SW480 (cell line): ENCODE data around the gene TFDP3.

ENCODE experiments used
- DNase-seq: peaks from one replicate; pipeline ENCODE4 v3.0.0-alpha.2; 2016; ENCODE audit warnings: low spot score

The TFDP3 gene

GRCh38 chrX:133218329-133218728 lies at the start of gene TFDP3:
TFDP3 (minus strand) TSS chrX:133218354; CDS start chrX:133218259, 95 bp downstream.
- DNase-seq, result no peak

- no peak for DNase-seq
These were observed 49.5 kb upstream of the TFDP3 start for GRCh38 chrX:133267621-133268020.

- DNase-seq, result no peak
These were observed 47.2 kb upstream of the TFDP3 start for GRCh38 chrX:133265331-133265730.

GRCh38 chrX:133258481-133258880 lies 40.3 kb upstream of the TFDP3 start:
- DNase-seq, result no peak

- DNase-seq, result peak; percentile 81
These were observed 36.5 kb upstream of the TFDP3 start for GRCh38 chrX:133254666-133255065.

GRCh38 chrX:133251204-133251603 lies 33.0 kb upstream of the TFDP3 start:
- DNase-seq, result no peak

GRCh38 chrX:133250184-133251100 lies 32.3 kb upstream of the TFDP3 start:
- no peak for DNase-seq

- peak; percentile 49 for DNase-seq
These were observed 31.3 kb upstream of the TFDP3 start for GRCh38 chrX:133249266-133250058.

GRCh38 chrX:133248177-133248576 lies 30.0 kb upstream of the TFDP3 start:
- DNase-seq, result no peak

GRCh38 chrX:133246921-133247320 lies 28.8 kb upstream of the TFDP3 start:
- no peak for DNase-seq

- no peak for DNase-seq
These were observed 17.7 kb upstream of the TFDP3 start for GRCh38 chrX:133235830-133236229.

GRCh38 chrX:133232331-133232730 lies 14.2 kb upstream of the TFDP3 start:
- DNase-seq, result no peak

- peak; percentile 93 for DNase-seq
These were observed 11.2 kb upstream of the TFDP3 start for GRCh38 chrX:133229361-133229760.

GRCh38 chrX:133215747-133216146 lies 2.4 kb downstream of the TFDP3 start:
- peak; percentile 35 for DNase-seq

GRCh38 chrX:133215017-133215416 lies 3.1 kb downstream of the TFDP3 start:
- DNase-seq, result no peak

GRCh38 chrX:133214301-133214700 lies 3.9 kb downstream of the TFDP3 start:
- no peak for DNase-seq

- DNase-seq, result no peak
These were observed 5.0 kb downstream of the TFDP3 start for GRCh38 chrX:133213117-133213516.

- no peak for DNase-seq
These were observed 10.4 kb downstream of the TFDP3 start for GRCh38 chrX:133207751-133208150.

GRCh38 chrX:133191739-133192039 lies 26.5 kb downstream of the TFDP3 start:
- peak; percentile 43 for DNase-seq

GRCh38 chrX:133190877-133191738 lies 27.0 kb downstream of the TFDP3 start:
- DNase-seq, result no peak

GRCh38 chrX:133189195-133189594 lies 29.0 kb downstream of the TFDP3 start:
- DNase-seq, result no peak

- no peak for DNase-seq
These were observed 29.5 kb downstream of the TFDP3 start for GRCh38 chrX:133188631-133189030.
